OCI-LY3 (cell line): ENCODE data around the gene CAB39.

Experiments
- H2AFZ ChIP-seq: fragments of 200-600, 300-600 bp; shearing (Covaris generic); 2 replicates; pipeline ENCODE4 v1.6.0; 2014; ENCODE audit warnings: antibody characterized with exemption, low read depth, low read length
- H3K27ac ChIP-seq: fragments of 200-600, 300-600 bp; sonication (generic); 2 replicates; pipeline ENCODE4 v1.5.1; 2014; ENCODE audit warnings: mild to moderate bottlenecking, low read length, moderate library complexity, mixed read lengths
- H3K27me3 ChIP-seq: fragments of 200-600, 300-600 bp; sonication (generic); 2 replicates; pipeline ENCODE4 v1.6.1; 2014; ENCODE audit warnings: low read depth, low read length, mixed read lengths
- H3K36me3 ChIP-seq: fragments of 200-600, 300-600 bp; sonication (generic); replicated peaks from 2 replicates; pipeline ENCODE3; 2014; ENCODE audit warnings: low read depth, low read length, mixed read lengths
- H3K4me1 ChIP-seq: fragments of 300-600, 200-600 bp; sonication (generic); 2 replicates; pipeline ENCODE4 v1.6.1; 2014; ENCODE audit warnings: low read length, mixed read lengths
- H3K4me2 ChIP-seq: fragments of 200-600, 300-600 bp; sonication (generic); 2 replicates; pipeline ENCODE4 v1.6.1; 2014; ENCODE audit warnings: low read length, mixed read lengths
- H3K4me3 ChIP-seq: fragments of 300-600, 200-600 bp; sonication (generic); 2 replicates; pipeline ENCODE4 v1.5.1; 2014; ENCODE audit warnings: antibody characterized with exemption, mild to moderate bottlenecking, low read length, moderate library complexity
- H3K79me2 ChIP-seq: fragments of 300-600, 200-600 bp; shearing (Covaris generic); 2 replicates; pipeline ENCODE4 v1.6.1; 2014; ENCODE audit warnings: mild to moderate bottlenecking, low read length, mixed read lengths
- H3K9ac ChIP-seq: fragments of 300-600, 200-600 bp; shearing (Covaris generic); 2 replicates; pipeline ENCODE4 v1.6.0; 2014; ENCODE audit warnings: mild to moderate bottlenecking, low read length, moderate library complexity
- H3K9me3 ChIP-seq: fragments of 200-600, 300-600 bp; shearing (Covaris generic); 2 replicates; pipeline ENCODE4 v1.6.1; 2014; ENCODE audit warnings: low read length, mixed read lengths; ENCODE audit not compliant: insufficient read depth
- H4K20me1 ChIP-seq: fragments of 200-600, 300-600 bp; sonication (generic); 2 replicates; pipeline ENCODE4 v1.6.1; 2016; ENCODE audit warnings: low read length, mixed read lengths; ENCODE audit not compliant: insufficient read depth
- CTCF ChIP-seq: fragments of 200-600, 300-600 bp; sonication (generic); IDR thresholded peaks from 2 replicates; pipeline ENCODE4 v1.5.1; 2014; ENCODE audit warnings: antibody characterized with exemption, low read length, low read depth
- EZH2phosphoT487 ChIP-seq: fragments of 200-600 bp; shearing (Covaris generic); IDR thresholded peaks from 2 replicates; pipeline ENCODE4 v1.6.1; 2018; ENCODE audit warnings: antibody characterized with exemption, mixed run types, low read depth

The CAB39 gene

GRCh38 chr2:230778350-230779063 lies 65.9 kb downstream of the CAB39 start:
- Histone ChIP-seq H3K9me3 (no peaks in the 10 kb centered on the region), H3K4me1 (no peaks in the 10 kb centered on the region), H3K27me3 (no peaks in the 10 kb centered on the region), H4K20me1 (peaks cover 21% of the 10 kb centered on the region), H3K79me2 (peaks cover 88% of the 10 kb centered on the region), H3K4me2 (no peak overlapping the region), H3K36me3 (peaks cover 27% of the 10 kb centered on the region), H2AFZ (no peak overlapping the region), H3K27ac (no peak overlapping the region), H3K4me3 (no peak overlapping the region), H3K9ac (no peak overlapping the region)
- no peak for TF ChIP-seq EZH2phosphoT487
- no peak for TF ChIP-seq CTCF

DNA sequence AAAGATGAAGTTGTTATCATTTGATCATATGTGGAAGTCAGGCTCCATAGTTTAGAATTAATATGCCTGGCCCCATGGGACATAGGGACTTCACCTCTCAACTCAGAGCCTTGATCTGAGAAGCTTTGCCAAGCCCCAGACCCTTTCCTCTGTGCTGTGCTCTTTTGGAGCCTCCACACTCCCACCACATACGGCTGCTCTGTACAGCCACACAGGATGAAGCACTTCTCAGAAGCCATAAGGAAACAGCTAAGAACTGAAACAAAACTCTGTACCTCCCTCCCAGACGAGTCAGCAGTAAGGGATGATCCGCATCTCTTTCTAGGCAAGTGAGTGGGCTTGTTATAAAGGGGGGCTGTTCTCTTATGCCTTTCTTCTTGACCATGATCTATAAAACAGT lies 66.5 kb downstream of the CAB39 start:
- no peaks in the 10 kb centered on the region for H3K4me1 ChIP-seq

DNA sequence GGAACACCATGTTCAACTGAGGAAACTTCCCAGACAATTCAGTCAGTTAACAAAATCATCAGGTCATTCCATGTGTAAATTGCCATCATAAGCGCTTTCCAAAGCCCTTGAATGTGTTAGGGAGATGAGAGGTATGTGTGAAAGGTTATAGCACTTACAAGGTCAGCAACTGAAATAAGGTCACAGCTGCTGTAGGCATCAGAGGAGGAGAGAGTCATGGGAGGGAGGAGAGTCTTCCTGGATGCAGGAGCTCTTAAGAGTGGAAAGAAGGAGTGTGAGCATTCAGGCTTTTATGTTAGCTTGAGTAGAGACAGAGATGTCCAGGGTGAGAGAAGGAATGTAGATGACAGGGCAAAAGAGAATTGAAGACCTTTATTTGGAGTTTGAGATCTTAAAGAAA lies 67.0 kb downstream of the CAB39 start:
- no peak overlapping the region for H3K9ac ChIP-seq
- H3K4me2 ChIP-seq, result no peak overlapping the region
- H3K4me1 ChIP-seq, result no peaks in the 10 kb centered on the region
- peaks cover 30% of the 10 kb centered on the region for H3K36me3 ChIP-seq
- TF ChIP-seq EZH2phosphoT487 (no peak), CTCF (no peak)
- H3K27me3 ChIP-seq, result no peaks in the 10 kb centered on the region
- H3K27ac ChIP-seq, result no peak overlapping the region
- no peak overlapping the region for H2AFZ ChIP-seq
- H3K79me2 ChIP-seq, result peaks cover 90% of the 10 kb centered on the region
- H3K9me3 ChIP-seq, result no peaks in the 10 kb centered on the region
- H4K20me1 ChIP-seq, result peaks cover 22% of the 10 kb centered on the region
- H3K4me3 ChIP-seq, result no peak overlapping the region

More for the DNA sequence above, 66.5 kb downstream of the CAB39 start:
- Histone ChIP-seq H3K36me3 (peaks cover 30% of the 10 kb centered on the region), H3K27ac (no peak overlapping the region), H3K4me3 (no peak overlapping the region), H2AFZ (no peak overlapping the region), H4K20me1 (peaks cover 22% of the 10 kb centered on the region), H3K9ac (no peak overlapping the region), H3K9me3 (no peaks in the 10 kb centered on the region), H3K4me2 (no peak overlapping the region), H3K27me3 (no peaks in the 10 kb centered on the region), H3K79me2 (peaks cover 88% of the 10 kb centered on the region)
- no peak for TF ChIP-seq EZH2phosphoT487
- TF ChIP-seq CTCF, result no peak

- Histone ChIP-seq H3K27ac (no peak overlapping the region), H3K4me2 (no peak overlapping the region), H3K79me2 (peaks cover 82% of the 10 kb centered on the region), H3K9me3 (no peaks in the 10 kb centered on the region), H3K4me3 (no peak overlapping the region), H3K27me3 (no peaks in the 10 kb centered on the region), H4K20me1 (peaks cover 22% of the 10 kb centered on the region), H3K4me1 (no peaks in the 10 kb centered on the region), H2AFZ (no peak overlapping the region), H3K9ac (no peak overlapping the region), H3K36me3 (peaks cover 32% of the 10 kb centered on the region)
- TF ChIP-seq EZH2phosphoT487 (no peak), CTCF (no peak)
Measured at GRCh38 chr2:230781130-230781797, 68.6 kb downstream of the CAB39 start.
